Endothelial cell (in vitro differentiated cells): ENCODE data around the gene TNIP2. TPM values are rescaled to one million over a fixed set of nuclear protein-coding genes. Genes with fewer than 3 reads are reported as not detected.

Experiments
- DNase-seq: peaks from one replicate; pipeline ENCODE4 v3.0.0; 2021; ENCODE audit warnings: low spot score
- H3K27ac Mint-ChIP-seq: one replicate; pipeline ENCODE4 v1.8.0; 2021; ENCODE audit warnings: mixed read lengths, inconsistent platforms; ENCODE audit not compliant: unreplicated experiment
- H3K27me3 Mint-ChIP-seq: one replicate; pipeline ENCODE4 v1.8.0; 2021; ENCODE audit warnings: mild to moderate bottlenecking, moderate library complexity, mixed read lengths, inconsistent platforms; ENCODE audit not compliant: unreplicated experiment
- H3K36me3 Mint-ChIP-seq: one replicate; pipeline ENCODE4 v1.8.0; 2021; ENCODE audit warnings: mild to moderate bottlenecking, low read depth, mixed read lengths, inconsistent platforms; ENCODE audit not compliant: unreplicated experiment
- H3K4me1 Mint-ChIP-seq: one replicate; pipeline ENCODE4 v1.8.0; 2021; ENCODE audit warnings: mild to moderate bottlenecking, mixed read lengths, inconsistent platforms; ENCODE audit not compliant: unreplicated experiment
- H3K4me3 Mint-ChIP-seq: one replicate; pipeline ENCODE4 v1.8.0; 2021; ENCODE audit warnings: mild to moderate bottlenecking, mixed read lengths, inconsistent platforms; ENCODE audit not compliant: unreplicated experiment
- H3K9me3 Mint-ChIP-seq: one replicate; pipeline ENCODE4 v1.8.0; 2021; ENCODE audit warnings: mixed read lengths, inconsistent platforms; ENCODE audit not compliant: unreplicated experiment
- total RNA-seq: library from RNA; stranded (reverse); fragmentation: NEBNext Ultra II Directional; extraction: Animal tissue kit (Norgen Biotek cat#: 25700); gene quantifications from one replicate; pipeline ENCODE4 v1.2.1, GENCODE V29; 2021; ENCODE audit not compliant: unreplicated experiment
- TF ChIP-seq, protein P1 (sequence below): fragments of 200-600 bp; sonication (generic); IDR thresholded peaks from one replicate; pipeline ENCODE4 v1.5.0; 2021; ENCODE audit warnings: antibody characterized with exemption; ENCODE audit not compliant: unreplicated experiment

Gene TNIP2
- total RNA-seq, 1 donor from 2014 or later = 29.3 TPM

- H3K4me3 Mint-ChIP-seq = no peak overlapping the region
- no peaks in the 10 kb centered on the region for H3K9me3 Mint-ChIP-seq
- H3K27ac Mint-ChIP-seq = no peak overlapping the region
- H3K36me3 Mint-ChIP-seq = peaks cover 58% of the 10 kb centered on the region
- no peak for DNase-seq
- H3K4me1 Mint-ChIP-seq = no peaks in the 10 kb centered on the region
- TF ChIP-seq, protein P1, sequence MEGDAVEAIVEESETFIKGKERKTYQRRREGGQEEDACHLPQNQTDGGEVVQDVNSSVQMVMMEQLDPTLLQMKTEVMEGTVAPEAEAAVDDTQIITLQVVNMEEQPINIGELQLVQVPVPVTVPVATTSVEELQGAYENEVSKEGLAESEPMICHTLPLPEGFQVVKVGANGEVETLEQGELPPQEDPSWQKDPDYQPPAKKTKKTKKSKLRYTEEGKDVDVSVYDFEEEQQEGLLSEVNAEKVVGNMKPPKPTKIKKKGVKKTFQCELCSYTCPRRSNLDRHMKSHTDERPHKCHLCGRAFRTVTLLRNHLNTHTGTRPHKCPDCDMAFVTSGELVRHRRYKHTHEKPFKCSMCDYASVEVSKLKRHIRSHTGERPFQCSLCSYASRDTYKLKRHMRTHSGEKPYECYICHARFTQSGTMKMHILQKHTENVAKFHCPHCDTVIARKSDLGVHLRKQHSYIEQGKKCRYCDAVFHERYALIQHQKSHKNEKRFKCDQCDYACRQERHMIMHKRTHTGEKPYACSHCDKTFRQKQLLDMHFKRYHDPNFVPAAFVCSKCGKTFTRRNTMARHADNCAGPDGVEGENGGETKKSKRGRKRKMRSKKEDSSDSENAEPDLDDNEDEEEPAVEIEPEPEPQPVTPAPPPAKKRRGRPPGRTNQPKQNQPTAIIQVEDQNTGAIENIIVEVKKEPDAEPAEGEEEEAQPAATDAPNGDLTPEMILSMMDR = no peak
- peaks cover 9% of the 10 kb centered on the region for H3K27me3 Mint-ChIP-seq
These were observed 61.4 kb downstream of the TNIP2 start for GRCh38 chr4:2694691-2695090.

DNA sequence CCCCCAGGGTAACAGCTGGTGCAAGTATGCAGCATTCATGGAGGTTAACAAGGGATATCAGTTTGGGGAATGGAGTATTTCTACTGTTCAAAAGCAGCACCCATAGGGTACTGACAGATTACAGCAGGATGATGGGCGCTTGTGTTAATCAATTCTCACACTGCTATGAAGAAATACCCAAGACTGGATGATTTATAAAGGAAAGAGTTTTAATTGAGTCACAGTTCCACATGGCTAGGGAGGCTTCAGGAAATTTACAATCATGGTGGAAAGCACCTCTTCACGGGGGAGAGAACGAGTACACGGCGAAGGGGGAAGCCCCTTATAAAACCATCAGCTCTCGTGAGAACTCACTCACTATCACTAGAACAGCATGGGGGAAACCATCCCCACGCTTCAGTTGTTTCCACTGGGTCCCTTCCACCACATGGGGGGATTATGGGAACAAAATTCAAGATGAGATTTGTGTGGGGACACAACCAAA is 64.1 kb downstream of the TNIP2 start:
- no peaks in the 10 kb centered on the region for H3K4me1 Mint-ChIP-seq
- H3K9me3 Mint-ChIP-seq = no peaks in the 10 kb centered on the region
- TF ChIP-seq, protein P1 = no peak
- H3K27ac Mint-ChIP-seq = no peak overlapping the region
- peaks cover 13% of the 10 kb centered on the region for H3K27me3 Mint-ChIP-seq
- DNase-seq = no peak
- H3K36me3 Mint-ChIP-seq = peaks cover 70% of the 10 kb centered on the region
- H3K4me3 Mint-ChIP-seq = no peak overlapping the region

Other genes with a start within 250 kb of the TNIP2 start
- gene FAM193A, start 219.7 kb downstream of the TNIP2 start, total RNA-seq = 33.7 TPM
- gene SH3BP2, start 36.7 kb upstream of the TNIP2 start, total RNA-seq = 150 TPM
- 337 TPM for gene ADD1, start 87.5 kb upstream of the TNIP2 start, total RNA-seq
- gene NOP14, start 207.1 kb upstream of the TNIP2 start, total RNA-seq = 22.9 TPM
- gene GRK4, start 207.2 kb upstream of the TNIP2 start, total RNA-seq = 5.9 TPM